WTC11 (cell line): ENCODE results near the gene GRAMD4. TPM values are rescaled to one million over a fixed set of nuclear protein-coding genes. Genes with fewer than 3 reads are reported as not detected.

Experiments used
- ATAC-seq: fragments of 200-7000 bp; cut with Tn5 transposase; 2 replicates; pipeline ENCODE4 v1.10.0; 2021; ENCODE audit warnings: mild to moderate bottlenecking, moderate library complexity
- CTCF ChIA-PET: fragments of 300-600 bp; sonication (Branson Sonifier 250); formaldehyde crosslinking; loops from one replicate; lab custom pipeline; 2021; ENCODE audit warnings: antibody characterized with exemption; lab: Charles Lee
- POLR2A ChIA-PET: fragments of 350-600 bp; sonication (Branson Sonifier 250); formaldehyde crosslinking; loops from one replicate; lab custom pipeline; 2021; ENCODE audit warnings: antibody characterized with exemption; lab: Charles Lee
- DNase-seq: peaks from one replicate; pipeline ENCODE4 v3.0.0; 2021; ENCODE audit warnings: low spot score
- H3K27ac Mint-ChIP-seq: 2 replicates; pipeline ENCODE4 v1.8.0; 2021; ENCODE audit warnings: mixed read lengths
- H3K27me3 Mint-ChIP-seq: 2 replicates; pipeline ENCODE4 v1.8.0; 2021; ENCODE audit warnings: low read depth, mild to moderate bottlenecking, moderate library complexity, mixed read lengths
- H3K36me3 Mint-ChIP-seq: 2 replicates; pipeline ENCODE4 v1.8.0; 2021; ENCODE audit warnings: mixed read lengths
- H3K4me1 Mint-ChIP-seq: 2 replicates; pipeline ENCODE4 v1.8.0; 2022; ENCODE audit warnings: mixed read lengths
- H3K4me3 Mint-ChIP-seq: 2 replicates; pipeline ENCODE4 v1.8.0; 2021; ENCODE audit warnings: mild to moderate bottlenecking, moderate library complexity, mixed read lengths
- H3K9me3 Mint-ChIP-seq: 2 replicates; pipeline ENCODE4 v1.8.0; 2021; ENCODE audit warnings: mixed read lengths
- ATF1 ChIP-seq: sonication (generic); formaldehyde crosslinking; IDR thresholded peaks from 2 replicates; pipeline ENCODE4 v1.8.1; 2023; ENCODE audit warnings: mild to moderate bottlenecking, moderate library complexity, missing genetic modification reagents
- CBFB ChIP-seq: sonication (generic); formaldehyde crosslinking; IDR thresholded peaks from 2 replicates; pipeline ENCODE4 v1.8.1; 2022; ENCODE audit warnings: mild to moderate bottlenecking, low read depth, missing genetic modification reagents
- ESRRA ChIP-seq: sonication (generic); formaldehyde crosslinking; IDR thresholded peaks from 2 replicates; pipeline ENCODE4 v1.8.1; 2022; ENCODE audit warnings: mild to moderate bottlenecking, missing genetic modification reagents, borderline replicate concordance
- FOXP1 ChIP-seq: sonication (generic); formaldehyde crosslinking; IDR thresholded peaks from 2 replicates; pipeline ENCODE4 v1.8.0; 2022; ENCODE audit warnings: missing genetic modification reagents, mild to moderate bottlenecking, moderate library complexity, borderline replicate concordance
- GTF2I ChIP-seq: fragments of 250-450 bp; sonication (Bioruptor Pico); conservative IDR thresholded peaks from 2 replicates; pipeline ENCODE4 v1.4.0; 2021; ENCODE audit warnings: mild to moderate bottlenecking
- KAT7 ChIP-seq: sonication (generic); formaldehyde crosslinking; IDR thresholded peaks from 2 replicates; pipeline ENCODE4 v1.8.1; 2023; ENCODE audit warnings: missing genetic modification reagents, mild to moderate bottlenecking, borderline replicate concordance
- TP53 ChIP-seq: sonication (generic); formaldehyde crosslinking; IDR thresholded peaks from 2 replicates; pipeline ENCODE4 v1.8.1; 2023; ENCODE audit warnings: mild to moderate bottlenecking, missing genetic modification reagents
- ZNF121 ChIP-seq: sonication (generic); formaldehyde crosslinking; IDR thresholded peaks from 2 replicates; pipeline ENCODE4 v1.8.0; 2023; ENCODE audit warnings: missing genetic modification reagents
- ZNF317 ChIP-seq: sonication (generic); formaldehyde crosslinking; IDR thresholded peaks from 2 replicates; pipeline ENCODE4 v1.8.1; 2023; ENCODE audit warnings: low read depth, mild to moderate bottlenecking, moderate library complexity, missing genetic modification reagents, borderline replicate concordance
- total RNA-seq: library from RNA; stranded (reverse); gene quantifications from 3 replicates; pipeline ENCODE4 v1.2.3, GENCODE V29; 2021
- TF ChIP-seq, protein P1 (sequence below): fragments of 250-450 bp; sonication (Bioruptor Pico); IDR thresholded peaks from 2 replicates; pipeline ENCODE4 v1.9.0; 2021; ENCODE audit warnings: mild to moderate bottlenecking, borderline replicate concordance
- TF ChIP-seq, protein P2 (sequence below): sonication (generic); formaldehyde crosslinking; IDR thresholded peaks from 2 replicates; pipeline ENCODE4 v1.8.1; 2022; ENCODE audit warnings: missing genetic modification reagents, borderline replicate concordance
- TF ChIP-seq, protein P3 (sequence below): sonication (generic); formaldehyde crosslinking; IDR thresholded peaks from 2 replicates; pipeline ENCODE4 v1.8.0; 2022; ENCODE audit warnings: missing genetic modification reagents
- TF ChIP-seq, protein P4 (sequence below): fragments of 250-450 bp; sonication (Bioruptor Pico); IDR thresholded peaks from 2 replicates; pipeline ENCODE4 v1.9.0; 2021; ENCODE audit warnings: mild to moderate bottlenecking

The GRAMD4 gene
- total RNA-seq, 1 experiment from 2014 or later = 41.0 TPM

DNA sequence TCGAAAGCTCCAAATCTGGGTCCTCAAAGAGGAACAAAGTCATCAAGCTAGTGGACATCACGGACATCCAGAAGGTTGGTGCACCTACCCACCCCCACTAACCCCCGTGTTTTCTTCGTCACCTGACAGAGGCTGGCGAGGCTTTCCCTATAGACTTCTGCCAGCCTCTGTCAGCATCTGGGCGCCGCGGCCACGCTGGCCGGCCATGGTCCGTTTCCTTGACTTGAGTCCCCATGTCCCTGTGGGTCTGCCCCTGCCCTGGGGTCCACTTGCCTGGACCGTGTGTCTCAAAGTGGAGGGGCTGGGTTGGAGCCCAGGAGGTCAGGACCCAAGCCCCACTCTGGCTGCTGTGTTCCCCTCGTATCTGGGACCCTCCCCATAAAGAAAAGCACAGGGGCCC, 55.3 kb downstream of the GRAMD4 start:
- TF ChIP-seq, protein P1, sequence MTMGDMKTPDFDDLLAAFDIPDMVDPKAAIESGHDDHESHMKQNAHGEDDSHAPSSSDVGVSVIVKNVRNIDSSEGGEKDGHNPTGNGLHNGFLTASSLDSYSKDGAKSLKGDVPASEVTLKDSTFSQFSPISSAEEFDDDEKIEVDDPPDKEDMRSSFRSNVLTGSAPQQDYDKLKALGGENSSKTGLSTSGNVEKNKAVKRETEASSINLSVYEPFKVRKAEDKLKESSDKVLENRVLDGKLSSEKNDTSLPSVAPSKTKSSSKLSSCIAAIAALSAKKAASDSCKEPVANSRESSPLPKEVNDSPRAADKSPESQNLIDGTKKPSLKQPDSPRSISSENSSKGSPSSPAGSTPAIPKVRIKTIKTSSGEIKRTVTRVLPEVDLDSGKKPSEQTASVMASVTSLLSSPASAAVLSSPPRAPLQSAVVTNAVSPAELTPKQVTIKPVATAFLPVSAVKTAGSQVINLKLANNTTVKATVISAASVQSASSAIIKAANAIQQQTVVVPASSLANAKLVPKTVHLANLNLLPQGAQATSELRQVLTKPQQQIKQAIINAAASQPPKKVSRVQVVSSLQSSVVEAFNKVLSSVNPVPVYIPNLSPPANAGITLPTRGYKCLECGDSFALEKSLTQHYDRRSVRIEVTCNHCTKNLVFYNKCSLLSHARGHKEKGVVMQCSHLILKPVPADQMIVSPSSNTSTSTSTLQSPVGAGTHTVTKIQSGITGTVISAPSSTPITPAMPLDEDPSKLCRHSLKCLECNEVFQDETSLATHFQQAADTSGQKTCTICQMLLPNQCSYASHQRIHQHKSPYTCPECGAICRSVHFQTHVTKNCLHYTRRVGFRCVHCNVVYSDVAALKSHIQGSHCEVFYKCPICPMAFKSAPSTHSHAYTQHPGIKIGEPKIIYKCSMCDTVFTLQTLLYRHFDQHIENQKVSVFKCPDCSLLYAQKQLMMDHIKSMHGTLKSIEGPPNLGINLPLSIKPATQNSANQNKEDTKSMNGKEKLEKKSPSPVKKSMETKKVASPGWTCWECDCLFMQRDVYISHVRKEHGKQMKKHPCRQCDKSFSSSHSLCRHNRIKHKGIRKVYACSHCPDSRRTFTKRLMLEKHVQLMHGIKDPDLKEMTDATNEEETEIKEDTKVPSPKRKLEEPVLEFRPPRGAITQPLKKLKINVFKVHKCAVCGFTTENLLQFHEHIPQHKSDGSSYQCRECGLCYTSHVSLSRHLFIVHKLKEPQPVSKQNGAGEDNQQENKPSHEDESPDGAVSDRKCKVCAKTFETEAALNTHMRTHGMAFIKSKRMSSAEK (CRISPR knock-in tag) = no peak
- no peak for TF ChIP-seq FOXP1 (CRISPR knock-in tag)
- no peak for TF ChIP-seq ZNF317 (CRISPR knock-in tag)
- TF ChIP-seq ESRRA (CRISPR knock-in tag) = no peak
- no peak for TF ChIP-seq KAT7 (CRISPR knock-in tag)
- TF ChIP-seq, protein P2, sequence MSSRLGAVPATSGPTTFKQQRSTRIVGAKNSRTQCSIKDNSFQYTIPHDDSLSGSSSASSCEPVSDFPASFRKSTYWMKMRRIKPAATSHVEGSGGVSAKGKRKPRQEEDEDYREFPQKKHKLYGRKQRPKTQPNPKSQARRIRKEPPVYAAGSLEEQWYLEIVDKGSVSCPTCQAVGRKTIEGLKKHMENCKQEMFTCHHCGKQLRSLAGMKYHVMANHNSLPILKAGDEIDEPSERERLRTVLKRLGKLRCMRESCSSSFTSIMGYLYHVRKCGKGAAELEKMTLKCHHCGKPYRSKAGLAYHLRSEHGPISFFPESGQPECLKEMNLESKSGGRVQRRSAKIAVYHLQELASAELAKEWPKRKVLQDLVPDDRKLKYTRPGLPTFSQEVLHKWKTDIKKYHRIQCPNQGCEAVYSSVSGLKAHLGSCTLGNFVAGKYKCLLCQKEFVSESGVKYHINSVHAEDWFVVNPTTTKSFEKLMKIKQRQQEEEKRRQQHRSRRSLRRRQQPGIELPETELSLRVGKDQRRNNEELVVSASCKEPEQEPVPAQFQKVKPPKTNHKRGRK (CRISPR knock-in tag) = no peak
- no peak for TF ChIP-seq GTF2I (CRISPR knock-in tag)
- TF ChIP-seq ATF1 (CRISPR knock-in tag) = no peak
- no peak for TF ChIP-seq TP53 (CRISPR knock-in tag)
- TF ChIP-seq, protein P3, sequence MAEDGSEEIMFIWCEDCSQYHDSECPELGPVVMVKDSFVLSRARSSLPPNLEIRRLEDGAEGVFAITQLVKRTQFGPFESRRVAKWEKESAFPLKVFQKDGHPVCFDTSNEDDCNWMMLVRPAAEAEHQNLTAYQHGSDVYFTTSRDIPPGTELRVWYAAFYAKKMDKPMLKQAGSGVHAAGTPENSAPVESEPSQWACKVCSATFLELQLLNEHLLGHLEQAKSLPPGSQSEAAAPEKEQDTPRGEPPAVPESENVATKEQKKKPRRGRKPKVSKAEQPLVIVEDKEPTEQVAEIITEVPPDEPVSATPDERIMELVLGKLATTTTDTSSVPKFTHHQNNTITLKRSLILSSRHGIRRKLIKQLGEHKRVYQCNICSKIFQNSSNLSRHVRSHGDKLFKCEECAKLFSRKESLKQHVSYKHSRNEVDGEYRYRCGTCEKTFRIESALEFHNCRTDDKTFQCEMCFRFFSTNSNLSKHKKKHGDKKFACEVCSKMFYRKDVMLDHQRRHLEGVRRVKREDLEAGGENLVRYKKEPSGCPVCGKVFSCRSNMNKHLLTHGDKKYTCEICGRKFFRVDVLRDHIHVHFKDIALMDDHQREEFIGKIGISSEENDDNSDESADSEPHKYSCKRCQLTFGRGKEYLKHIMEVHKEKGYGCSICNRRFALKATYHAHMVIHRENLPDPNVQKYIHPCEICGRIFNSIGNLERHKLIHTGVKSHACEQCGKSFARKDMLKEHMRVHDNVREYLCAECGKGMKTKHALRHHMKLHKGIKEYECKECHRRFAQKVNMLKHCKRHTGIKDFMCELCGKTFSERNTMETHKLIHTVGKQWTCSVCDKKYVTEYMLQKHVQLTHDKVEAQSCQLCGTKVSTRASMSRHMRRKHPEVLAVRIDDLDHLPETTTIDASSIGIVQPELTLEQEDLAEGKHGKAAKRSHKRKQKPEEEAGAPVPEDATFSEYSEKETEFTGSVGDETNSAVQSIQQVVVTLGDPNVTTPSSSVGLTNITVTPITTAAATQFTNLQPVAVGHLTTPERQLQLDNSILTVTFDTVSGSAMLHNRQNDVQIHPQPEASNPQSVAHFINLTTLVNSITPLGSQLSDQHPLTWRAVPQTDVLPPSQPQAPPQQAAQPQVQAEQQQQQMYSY (CRISPR knock-in tag) = no peak
- TF ChIP-seq, protein P4, sequence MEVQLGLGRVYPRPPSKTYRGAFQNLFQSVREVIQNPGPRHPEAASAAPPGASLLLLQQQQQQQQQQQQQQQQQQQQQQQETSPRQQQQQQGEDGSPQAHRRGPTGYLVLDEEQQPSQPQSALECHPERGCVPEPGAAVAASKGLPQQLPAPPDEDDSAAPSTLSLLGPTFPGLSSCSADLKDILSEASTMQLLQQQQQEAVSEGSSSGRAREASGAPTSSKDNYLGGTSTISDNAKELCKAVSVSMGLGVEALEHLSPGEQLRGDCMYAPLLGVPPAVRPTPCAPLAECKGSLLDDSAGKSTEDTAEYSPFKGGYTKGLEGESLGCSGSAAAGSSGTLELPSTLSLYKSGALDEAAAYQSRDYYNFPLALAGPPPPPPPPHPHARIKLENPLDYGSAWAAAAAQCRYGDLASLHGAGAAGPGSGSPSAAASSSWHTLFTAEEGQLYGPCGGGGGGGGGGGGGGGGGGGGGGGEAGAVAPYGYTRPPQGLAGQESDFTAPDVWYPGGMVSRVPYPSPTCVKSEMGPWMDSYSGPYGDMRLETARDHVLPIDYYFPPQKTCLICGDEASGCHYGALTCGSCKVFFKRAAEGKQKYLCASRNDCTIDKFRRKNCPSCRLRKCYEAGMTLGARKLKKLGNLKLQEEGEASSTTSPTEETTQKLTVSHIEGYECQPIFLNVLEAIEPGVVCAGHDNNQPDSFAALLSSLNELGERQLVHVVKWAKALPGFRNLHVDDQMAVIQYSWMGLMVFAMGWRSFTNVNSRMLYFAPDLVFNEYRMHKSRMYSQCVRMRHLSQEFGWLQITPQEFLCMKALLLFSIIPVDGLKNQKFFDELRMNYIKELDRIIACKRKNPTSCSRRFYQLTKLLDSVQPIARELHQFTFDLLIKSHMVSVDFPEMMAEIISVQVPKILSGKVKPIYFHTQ (CRISPR knock-in tag) = no peak
- TF ChIP-seq CBFB (CRISPR knock-in tag) = no peak
- TF ChIP-seq ZNF121 (CRISPR knock-in tag) = no peak
- TF ChIP-seq, all 79 proteins: peak for 0
- CTCF ChIA-PET = interaction anchor here (1.1 kb wide), 1 partner anchor 112 kb away, joined by 3 read pairs; no protein-coding TSS in a partner anchor
- Mint-ChIP-seq H3K4me3 (no peak overlapping the region), H3K4me1 (no peaks in the 10 kb centered on the region), H3K27me3 (no peaks in the 10 kb centered on the region), H3K9me3 (no peaks in the 10 kb centered on the region), H3K36me3 (no peaks in the 10 kb centered on the region), H3K27ac (no peak overlapping the region)
- ATAC-seq = no peak
- no peak for DNase-seq
- POLR2A ChIA-PET = no interaction called here
